PC-9 (cell line): Measurements from ENCODE around the gene PLCL2. TPM values are rescaled to one million over a fixed set of nuclear protein-coding genes. Genes with fewer than 3 reads are reported as not detected.

Experiments used
- BruUV-seq: library from RNA; stranded (reverse); fragments of 400-500 nt; replicated peaks from 2 replicates; lab custom pipeline; 2021; lab: Mats Ljungman, UMichigan
- CTCF ChIA-PET: fragments of 300-600 bp; sonication (Branson Sonifier 250); formaldehyde crosslinking; loops from one replicate; lab custom pipeline; 2022; ENCODE audit warnings: antibody characterized with exemption; lab: Charles Lee
- POLR2A ChIA-PET: fragments of 300-600 bp; sonication (Branson Sonifier 250); formaldehyde crosslinking; loops from one replicate; lab custom pipeline; 2022; ENCODE audit warnings: antibody characterized with exemption; ENCODE audit not compliant: unreplicated experiment; lab: Charles Lee
- DNase-seq, 2 experiments: peaks; one replicate each; pipeline versions ENCODE4 v3.0.0 to v3.0.0-alpha.2; 2015 to 2022; ENCODE audit warnings: mixed read lengths in 1 of 2
- H2AFZ ChIP-seq: fragments of 200-600 bp; sonication (generic); 2 replicates; pipeline ENCODE4 v1.8.1; 2017; ENCODE audit warnings: antibody characterized with exemption
- H3F3A ChIP-seq: fragments of 200-600 bp; sonication (generic); 2 replicates; pipeline ENCODE4 v1.8.1; 2017; ENCODE audit warnings: antibody characterized with exemption, mild to moderate bottlenecking, low read depth; ENCODE audit not compliant: insufficient read depth
- H3K27ac ChIP-seq: fragments of 200-600 bp; sonication (generic); 2 replicates; pipeline ENCODE4 v1.6.1; 2016; ENCODE audit warnings: mixed run types
- H3K27me3 ChIP-seq: fragments of 200-600 bp; sonication (generic); 2 replicates; pipeline ENCODE4 v1.6.1; 2016; ENCODE audit warnings: low read depth, mixed run types; ENCODE audit not compliant: insufficient read depth
- H3K36me3 ChIP-seq: fragments of 200-600 bp; sonication (generic); 2 replicates; pipeline ENCODE4 v1.6.1; 2016; ENCODE audit warnings: low read depth, mixed run types
- H3K4me1 ChIP-seq: fragments of 200-600 bp; sonication (generic); replicated peaks from 2 replicates; pipeline ENCODE4 v1.6.1; 2016; ENCODE audit warnings: mixed run types; ENCODE audit not compliant: insufficient read depth
- H3K4me2 ChIP-seq: fragments of 200-600 bp; sonication (generic); 2 replicates; pipeline ENCODE4 v1.6.1; 2017; ENCODE audit warnings: mixed run types
- H3K4me3 ChIP-seq: fragments of 200-600 bp; sonication (generic); 2 replicates; pipeline ENCODE4 v1.6.1; 2016; ENCODE audit warnings: mixed run types
- H3K79me2 ChIP-seq: fragments of 200-600 bp; sonication (generic); 2 replicates; pipeline ENCODE4 v1.6.1; 2017; ENCODE audit warnings: low read depth, mixed run types
- H3K9me2 ChIP-seq: fragments of 200-600 bp; sonication (generic); 2 replicates; pipeline ENCODE4 v1.8.1; 2017; ENCODE audit warnings: mild to moderate bottlenecking; ENCODE audit not compliant: insufficient read depth
- H3K9me3 ChIP-seq: fragments of 200-600 bp; sonication (generic); 2 replicates; pipeline ENCODE4 v1.8.1; 2016; ENCODE audit warnings: low read depth; ENCODE audit not compliant: insufficient read depth
- H4K20me1 ChIP-seq: fragments of 200-600 bp; sonication (generic); 2 replicates; pipeline ENCODE4 v1.8.1; 2017; ENCODE audit not compliant: insufficient read depth
- EZH2 ChIP-seq: fragments of 200-600 bp; sonication (generic); IDR thresholded peaks from 2 replicates; pipeline ENCODE4 v1.8.0; 2017; ENCODE audit warnings: antibody characterized with exemption, low read depth
- intact Hi-C: fragments of 100-400 bp; cut with micrococcal nuclease; formaldehyde crosslinking; loops from one replicate; pipeline ENCODE4 v1.10.0; 2022; ENCODE audit not compliant: unreplicated experiment
- total RNA-seq: library from RNA; stranded (reverse); gene quantifications from 2 replicates; pipeline ENCODE4 v1.2.3, GENCODE V29; 2021
- TF ChIP-seq, protein P1 (sequence below): fragments of 200-600 bp; sonication (generic); conservative IDR thresholded peaks from 2 replicates; pipeline ENCODE4 v1.6.1; 2017; ENCODE audit warnings: mixed run types, antibody characterized with exemption, mild to moderate bottlenecking, moderate library complexity

The PLCL2 gene
- total RNA-seq, 1 experiment from 2014 or later, result 4.6 TPM

DNA sequence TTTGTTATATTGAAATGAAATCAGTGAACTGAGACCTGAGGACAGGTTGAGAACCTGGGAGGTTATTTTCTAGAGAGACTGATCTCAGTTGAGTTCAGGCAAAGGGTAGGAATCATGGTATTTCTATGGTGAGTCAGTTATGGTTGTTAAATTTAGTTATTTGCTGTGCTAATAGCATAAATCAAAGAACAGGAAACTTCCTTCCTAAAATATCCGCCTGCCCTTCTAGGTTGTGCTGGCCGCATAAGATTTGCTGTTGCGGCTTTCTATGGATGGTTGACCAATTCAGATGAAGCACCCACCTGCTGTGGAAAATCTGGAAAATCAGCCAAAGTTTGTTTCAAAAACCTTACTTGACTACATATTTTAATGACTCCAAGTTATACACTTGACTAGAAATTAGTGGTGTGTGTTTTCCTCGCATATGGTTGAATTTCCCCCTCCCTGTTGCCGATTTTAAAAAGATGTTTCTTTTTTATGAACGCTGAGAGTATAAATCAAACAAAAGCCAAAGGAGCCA lies 52.6 kb downstream of the PLCL2 start:
- H3K9me2 ChIP-seq, result no peaks in the 10 kb centered on the region; the same call in 1 of the 2 replicates
- H2AFZ ChIP-seq, result no peak overlapping the region
- intact Hi-C loops, result no loop called here
- H3K9me3 ChIP-seq, result no peaks in the 10 kb centered on the region; the same call in 1 of the 2 replicates
- no peak overlapping the region for H3K27ac ChIP-seq
- ChIA-PET CTCF (no interaction called here), POLR2A (no interaction called here)
- no peak for TF ChIP-seq EZH2
- TF ChIP-seq, protein P1, sequence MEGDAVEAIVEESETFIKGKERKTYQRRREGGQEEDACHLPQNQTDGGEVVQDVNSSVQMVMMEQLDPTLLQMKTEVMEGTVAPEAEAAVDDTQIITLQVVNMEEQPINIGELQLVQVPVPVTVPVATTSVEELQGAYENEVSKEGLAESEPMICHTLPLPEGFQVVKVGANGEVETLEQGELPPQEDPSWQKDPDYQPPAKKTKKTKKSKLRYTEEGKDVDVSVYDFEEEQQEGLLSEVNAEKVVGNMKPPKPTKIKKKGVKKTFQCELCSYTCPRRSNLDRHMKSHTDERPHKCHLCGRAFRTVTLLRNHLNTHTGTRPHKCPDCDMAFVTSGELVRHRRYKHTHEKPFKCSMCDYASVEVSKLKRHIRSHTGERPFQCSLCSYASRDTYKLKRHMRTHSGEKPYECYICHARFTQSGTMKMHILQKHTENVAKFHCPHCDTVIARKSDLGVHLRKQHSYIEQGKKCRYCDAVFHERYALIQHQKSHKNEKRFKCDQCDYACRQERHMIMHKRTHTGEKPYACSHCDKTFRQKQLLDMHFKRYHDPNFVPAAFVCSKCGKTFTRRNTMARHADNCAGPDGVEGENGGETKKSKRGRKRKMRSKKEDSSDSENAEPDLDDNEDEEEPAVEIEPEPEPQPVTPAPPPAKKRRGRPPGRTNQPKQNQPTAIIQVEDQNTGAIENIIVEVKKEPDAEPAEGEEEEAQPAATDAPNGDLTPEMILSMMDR, result no peak
- H3K36me3 ChIP-seq, result no peaks in the 10 kb centered on the region
- H3K4me3 ChIP-seq, result no peak overlapping the region
- no peaks in the 10 kb centered on the region; the same call in 1 of the 2 replicates for H3K79me2 ChIP-seq
- no peak for DNase-seq
- H4K20me1 ChIP-seq, result no peaks in the 10 kb centered on the region
- no peak overlapping the region for H3K4me2 ChIP-seq
- H3F3A ChIP-seq, result no peaks in the 10 kb centered on the region
- no TSS peak for BruUV-seq
- no peaks in the 10 kb centered on the region for H3K4me1 ChIP-seq
- H3K27me3 ChIP-seq, result no peaks in the 10 kb centered on the region

DNA sequence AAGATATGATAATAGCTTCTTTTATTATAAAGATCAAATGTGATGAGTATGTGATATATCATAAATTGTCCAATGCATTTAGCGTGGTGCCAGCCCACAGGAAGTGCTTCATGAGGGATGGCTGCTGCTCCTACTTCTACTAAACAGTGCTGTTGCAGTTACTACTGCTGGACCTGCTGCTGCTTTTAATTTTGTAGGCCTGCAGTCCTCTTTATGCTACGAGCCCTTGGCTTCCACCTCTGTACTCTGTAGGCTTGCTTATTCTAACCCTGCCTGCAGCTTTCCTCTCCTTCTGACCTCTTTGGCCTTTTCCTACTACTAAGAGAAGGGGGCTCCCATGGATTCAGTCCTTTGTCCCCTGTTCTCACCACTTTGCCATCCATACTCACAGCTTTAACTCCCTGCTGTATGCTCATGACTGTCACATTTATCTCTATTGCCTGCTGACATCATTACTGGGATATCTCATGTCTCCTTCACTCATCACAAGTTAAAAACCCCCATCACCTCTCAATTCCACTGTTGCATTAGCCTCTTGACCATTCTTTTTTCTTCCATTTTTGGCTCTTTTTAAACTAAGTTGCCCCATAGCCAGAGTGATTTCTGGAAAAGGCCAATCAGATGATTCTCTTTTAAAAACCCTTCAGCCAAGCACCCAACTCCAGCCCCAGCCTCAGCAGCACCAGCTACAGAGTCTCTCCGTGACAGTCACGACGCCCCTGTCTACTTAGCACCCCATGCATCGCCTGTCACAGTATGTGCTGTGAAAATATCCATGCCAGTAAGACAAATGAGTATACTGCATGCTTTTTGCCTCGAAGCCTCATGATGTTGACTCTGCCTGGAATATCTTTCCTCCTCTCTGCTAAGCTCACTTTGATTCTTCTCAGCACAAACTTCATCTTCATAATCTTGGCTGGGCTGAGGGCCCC lies 56.3 kb downstream of the PLCL2 start:
- POLR2A ChIA-PET, result no interaction called here
- CTCF ChIA-PET, result no interaction called here
- H4K20me1 ChIP-seq, result no peaks in the 10 kb centered on the region

GRCh38 chr3:16942955-16943354 lies 58.2 kb downstream of the PLCL2 start:
- TF ChIP-seq, protein P1, result no peak
- no peak for TF ChIP-seq EZH2
- Histone ChIP-seq H3K27ac (no peak overlapping the region), H3K79me2 (no peaks in the 10 kb centered on the region), H4K20me1 (no peaks in the 10 kb centered on the region), H2AFZ (no peak overlapping the region), H3K9me2 (no peaks in the 10 kb centered on the region), H3K4me3 (no peak overlapping the region), H3K27me3 (no peaks in the 10 kb centered on the region), H3F3A (no peaks in the 10 kb centered on the region), H3K4me1 (no peaks in the 10 kb centered on the region), H3K36me3 (no peaks in the 10 kb centered on the region), H3K9me3 (no peaks in the 10 kb centered on the region; the same call in 1 of the 2 replicates), H3K4me2 (no peak overlapping the region)
- ChIA-PET CTCF (no interaction called here), POLR2A (no interaction called here)
- no TSS peak for BruUV-seq
- intact Hi-C loops, result no loop called here
- no peak for DNase-seq

More for the DNA sequence above, 56.3 kb downstream of the PLCL2 start:
- H2AFZ ChIP-seq, result no peak overlapping the region
- no TSS peak for BruUV-seq
- no peaks in the 10 kb centered on the region; the same call in 1 of the 2 replicates for H3K9me3 ChIP-seq
- H3K27ac ChIP-seq, result no peak overlapping the region
- intact Hi-C loops, result no loop called here
- H3K79me2 ChIP-seq, result no peaks in the 10 kb centered on the region
- no peak overlapping the region for H3K4me2 ChIP-seq
- no peak overlapping the region for H3K4me3 ChIP-seq
- H3K36me3 ChIP-seq, result no peaks in the 10 kb centered on the region
- H3K27me3 ChIP-seq, result no peaks in the 10 kb centered on the region
- H3K4me1 ChIP-seq, result no peaks in the 10 kb centered on the region
- no peak for TF ChIP-seq EZH2
- TF ChIP-seq, protein P1, result no peak
- H3F3A ChIP-seq, result no peaks in the 10 kb centered on the region
- no peak for DNase-seq
- H3K9me2 ChIP-seq, result no peaks in the 10 kb centered on the region
